ENCODE measurements around the gene OBP2A. TPM values are rescaled to one million over a fixed set of nuclear protein-coding genes. Genes with fewer than 3 reads are reported as not detected.
"Not testable (repeated sequence)": the region's sequence is repeated elsewhere in the genome, so short reads cannot be mapped to it uniquely, and the experiment has no call there.

The OBP2A gene
- total RNA-seq, 1 experiment from 2014 or later, result not detected

DNA sequence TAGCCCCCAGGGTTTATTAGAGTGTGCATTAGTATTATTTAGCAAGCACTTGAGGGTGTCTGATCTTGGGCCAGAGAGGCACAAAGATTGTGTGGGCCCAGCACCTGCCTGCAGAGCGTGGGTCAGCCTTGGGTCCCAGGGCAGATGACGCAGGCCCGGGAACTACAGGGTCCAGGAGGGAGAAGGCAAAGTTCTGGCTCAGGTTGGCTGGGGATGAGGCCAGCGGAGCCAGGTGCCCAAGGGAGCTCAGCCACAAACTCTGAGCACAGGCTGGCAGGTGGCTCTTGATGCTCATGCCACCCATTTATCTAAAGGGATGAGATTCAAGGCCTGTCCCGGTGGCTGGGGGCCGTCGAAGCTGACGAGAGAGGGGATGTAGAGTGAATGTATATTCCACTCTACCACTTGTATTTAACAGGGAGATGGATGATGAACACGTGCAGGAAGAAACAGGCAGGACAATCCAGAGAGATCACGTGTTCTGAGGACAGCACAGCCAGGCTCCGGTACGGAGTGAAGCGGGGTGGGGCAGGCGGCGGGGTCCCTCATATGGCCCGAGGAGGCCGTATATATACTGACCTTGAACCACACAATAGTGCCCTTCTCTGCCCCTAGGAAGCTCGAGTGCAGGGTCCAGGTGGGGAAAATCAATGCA, 818 bp upstream of the OBP2A start (continued):
- TF ChIP-seq, protein P1, sequence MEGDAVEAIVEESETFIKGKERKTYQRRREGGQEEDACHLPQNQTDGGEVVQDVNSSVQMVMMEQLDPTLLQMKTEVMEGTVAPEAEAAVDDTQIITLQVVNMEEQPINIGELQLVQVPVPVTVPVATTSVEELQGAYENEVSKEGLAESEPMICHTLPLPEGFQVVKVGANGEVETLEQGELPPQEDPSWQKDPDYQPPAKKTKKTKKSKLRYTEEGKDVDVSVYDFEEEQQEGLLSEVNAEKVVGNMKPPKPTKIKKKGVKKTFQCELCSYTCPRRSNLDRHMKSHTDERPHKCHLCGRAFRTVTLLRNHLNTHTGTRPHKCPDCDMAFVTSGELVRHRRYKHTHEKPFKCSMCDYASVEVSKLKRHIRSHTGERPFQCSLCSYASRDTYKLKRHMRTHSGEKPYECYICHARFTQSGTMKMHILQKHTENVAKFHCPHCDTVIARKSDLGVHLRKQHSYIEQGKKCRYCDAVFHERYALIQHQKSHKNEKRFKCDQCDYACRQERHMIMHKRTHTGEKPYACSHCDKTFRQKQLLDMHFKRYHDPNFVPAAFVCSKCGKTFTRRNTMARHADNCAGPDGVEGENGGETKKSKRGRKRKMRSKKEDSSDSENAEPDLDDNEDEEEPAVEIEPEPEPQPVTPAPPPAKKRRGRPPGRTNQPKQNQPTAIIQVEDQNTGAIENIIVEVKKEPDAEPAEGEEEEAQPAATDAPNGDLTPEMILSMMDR (IDR thresholded peaks at IDR 0.05 in 2 of 3, conservative IDR thresholded peaks at IDR 0.05 in 1 of 3; ENCODE audit: borderline replicate concordance in 1 of 3, insufficient read depth in 1 of 3, low read depth in 2 of 3, low read length in 2 of 3), result no peak
- TF ChIP-seq YY1 (IDR thresholded peaks at IDR 0.05; ENCODE audit: extremely low read depth, insufficient replicate concordance, low read depth, low read length) (no peak), SP1 (IDR thresholded peaks at IDR 0.05; ENCODE audit: low read depth) (no peak), SRF (IDR thresholded peaks at IDR 0.05; ENCODE audit: low read depth) (no peak), TCF7L2 (IDR thresholded peaks at IDR 0.05; ENCODE audit: borderline replicate concordance, extremely low read depth, insufficient read depth, insufficient read length) (no peak), RAD21 (IDR thresholded peaks at IDR 0.05; ENCODE audit: low read depth) (no peak)
- TF ChIP-seq, protein P2, sequence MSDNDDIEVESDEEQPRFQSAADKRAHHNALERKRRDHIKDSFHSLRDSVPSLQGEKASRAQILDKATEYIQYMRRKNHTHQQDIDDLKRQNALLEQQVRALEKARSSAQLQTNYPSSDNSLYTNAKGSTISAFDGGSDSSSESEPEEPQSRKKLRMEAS (IDR thresholded peaks at IDR 0.05), result no peak

DNA sequence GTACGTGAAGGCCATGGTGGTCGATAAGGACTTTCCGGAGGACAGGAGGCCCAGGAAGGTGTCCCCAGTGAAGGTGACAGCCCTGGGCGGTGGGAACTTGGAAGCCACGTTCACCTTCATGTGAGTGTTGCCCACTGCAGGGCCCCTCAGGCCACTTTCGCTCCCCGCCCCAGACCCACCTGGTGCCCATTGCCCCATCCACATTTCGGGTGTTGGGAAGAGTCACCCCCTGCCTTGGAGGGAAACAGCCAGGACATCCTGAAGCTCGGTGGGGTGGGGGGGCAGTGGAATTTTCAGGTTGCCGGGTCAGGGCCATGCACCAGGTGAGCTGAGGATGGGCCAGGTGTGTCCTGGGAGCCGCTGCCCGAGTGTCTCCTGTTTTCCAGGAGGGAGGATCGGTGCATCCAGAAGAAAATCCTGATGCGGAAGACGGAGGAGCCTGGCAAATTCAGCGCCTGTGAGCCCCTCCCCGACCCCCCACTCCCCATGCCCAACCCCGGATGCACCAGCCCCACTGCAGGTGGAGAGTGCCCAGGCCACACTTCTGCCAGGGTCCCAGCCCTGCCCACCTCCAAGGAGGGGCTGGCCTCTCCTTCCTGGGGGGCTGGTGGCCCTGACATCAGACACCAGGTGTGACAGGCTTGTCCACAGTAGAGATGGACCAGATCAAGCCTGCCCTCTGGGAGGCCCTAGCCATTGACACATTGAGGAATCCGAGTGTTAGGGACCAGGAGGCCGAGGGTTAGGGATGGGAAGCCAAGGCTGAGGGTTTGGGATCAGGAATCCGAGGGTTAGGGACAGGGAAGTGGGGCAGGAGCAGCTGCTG, 1.1 kb downstream of the OBP2A start:
- H3K4me1 ChIP-seq (ENCODE audit: control insufficient read depth in 1 of 2, insufficient read depth in 2 of 2, low read length in 2 of 2); ATAC-seq; H4K20me1 ChIP-seq (ENCODE audit: insufficient read depth); H3K9me3 ChIP-seq (ENCODE audit: control insufficient read depth in 1 of 2, insufficient read depth in 1 of 2, low read depth in 1 of 2, low read length in 2 of 2); DNase-seq (ENCODE audit: low read depth, low spot score); H3K36me3 ChIP-seq (ENCODE audit: control insufficient read depth in 1 of 2, insufficient read depth in 2 of 2, low read length in 2 of 2); H3K4me2 ChIP-seq (ENCODE audit: low read length); H3K9ac ChIP-seq (ENCODE audit: low read length); H3K79me2 ChIP-seq (ENCODE audit: insufficient read depth, low read length); intact Hi-C loops (cut with micrococcal nuclease); RAD21 ChIA-PET (ENCODE audit: low non-redundant PET in 1 of 2, low total read pairs in 2 of 2, uncharacterized antibody in 2 of 2, unreplicated experiment in 2 of 2); POLR2A ChIA-PET; H3K27ac ChIP-seq (ENCODE audit: low read depth, low read length); H3K4me3 ChIP-seq (replicated peaks in 1 of 2; ENCODE audit: low read depth in 1 of 2, low read length in 2 of 2); BruUV-seq (replicated peaks); H3K9me2 ChIP-seq (ENCODE audit: insufficient read depth); H2AFZ ChIP-seq (ENCODE audit: low read depth, low read length, poor library complexity, severe bottlenecking); CTCF ChIA-PET: not testable (repeated sequence)
- peaks cover 17% of the 10 kb centered on the region for H3K27me3 ChIP-seq (ENCODE audit: insufficient read depth, low read length)
